IMR-90 (cell line): ENCODE results near the gene HAO2. TPM values are rescaled to one million over a fixed set of nuclear protein-coding genes. Genes with fewer than 3 reads are reported as not detected.

ENCODE experiments used
- ATAC-seq: fragments of 200-7000 bp; cut with Tn5 transposase; 2 replicates; pipeline ENCODE4 v1.9.1; 2020; ENCODE audit warnings: low read depth, mild to moderate bottlenecking, moderate library complexity
- BruUV-seq: library from RNA; stranded (reverse); fragments of 400-500 nt; replicated peaks from 2 replicates; lab custom pipeline; 2021; lab: Mats Ljungman, UMichigan
- CTCF ChIA-PET: fragments of 300-600 bp; formaldehyde crosslinking; extraction: SDS; loops from one replicate; lab custom pipeline; 2021; ENCODE audit warnings: antibody characterized with exemption; lab: Yijun Ruan, JAX
- POLR2A ChIA-PET: fragments of 300-600 bp; sonication (Branson Sonifier 250); formaldehyde crosslinking; loops from one replicate; lab custom pipeline; 2022; ENCODE audit warnings: antibody characterized with exemption; ENCODE audit not compliant: unreplicated experiment; lab: Charles Lee
- DNase-seq: peaks from one replicate; pipeline ENCODE4 v3.0.0; 2013
- H2AFZ ChIP-seq: replicated peaks from 2 replicates; pipeline ENCODE3; 2013; ENCODE audit warnings: low read length, mild to moderate bottlenecking; ENCODE audit not compliant: poor library complexity
- H2AK5ac ChIP-seq: 2 replicates; pipeline ENCODE4 v1.6.1; 2013; ENCODE audit warnings: low read depth, low read length, inconsistent platforms
- H2AK9ac ChIP-seq: replicated peaks from 2 replicates; pipeline ENCODE3; 2013; ENCODE audit warnings: mild to moderate bottlenecking, low read depth, low read length, moderate library complexity; ENCODE audit not compliant: poor library complexity
- H2BK120ac ChIP-seq: 2 replicates; pipeline ENCODE4 v1.6.1; 2013; ENCODE audit warnings: low read depth, low read length, inconsistent platforms
- H2BK15ac ChIP-seq: 3 replicates; pipeline ENCODE4 v1.6.1; 2013; ENCODE audit warnings: low read depth, low read length, inconsistent platforms
- H2BK20ac ChIP-seq: 2 replicates; pipeline ENCODE4 v1.6.1; 2013; ENCODE audit warnings: low read depth, mild to moderate bottlenecking, inconsistent platforms, low read length, moderate library complexity
- H2BK5ac ChIP-seq: 2 replicates; pipeline ENCODE4 v1.6.1; 2013; ENCODE audit warnings: mild to moderate bottlenecking, low read depth, low read length, inconsistent platforms; ENCODE audit not compliant: poor library complexity, severe bottlenecking
- H3K14ac ChIP-seq: replicated peaks from 2 replicates; pipeline ENCODE4 v1.6.1; 2013; ENCODE audit warnings: low read depth, low read length, inconsistent platforms
- H3K18ac ChIP-seq: 2 replicates; pipeline ENCODE4 v1.6.1; 2013; ENCODE audit warnings: low read depth, low read length, control low read depth
- H3K23ac ChIP-seq: 2 replicates; pipeline ENCODE4 v1.6.1; 2013; ENCODE audit warnings: low read depth, low read length, inconsistent platforms
- H3K27ac ChIP-seq: 2 replicates; pipeline ENCODE4 v1.5.1; 2013; ENCODE audit warnings: mild to moderate bottlenecking, control low read depth, low read length; ENCODE audit not compliant: insufficient read depth
- H3K27me3 ChIP-seq: 2 replicates; pipeline ENCODE4 v1.6.1; 2013; ENCODE audit warnings: low read length; ENCODE audit not compliant: control insufficient read depth, insufficient read depth
- H3K36me3 ChIP-seq: 2 replicates; pipeline ENCODE4 v1.6.1; 2013; ENCODE audit warnings: low read length, mixed read lengths; ENCODE audit not compliant: control insufficient read depth, insufficient read depth
- H3K4ac ChIP-seq: 2 replicates; pipeline ENCODE4 v1.6.1; 2013; ENCODE audit warnings: low read depth, low read length, inconsistent platforms
- H3K4me1 ChIP-seq: 2 replicates; pipeline ENCODE4 v1.6.1; 2013; ENCODE audit warnings: low read length, mixed read lengths; ENCODE audit not compliant: control insufficient read depth, insufficient read depth
- H3K4me2 ChIP-seq: 2 replicates; pipeline ENCODE4 v1.6.1; 2013; ENCODE audit warnings: low read depth, mild to moderate bottlenecking, control low read depth, low read length, moderate library complexity
- H3K4me3 ChIP-seq: 2 replicates; pipeline ENCODE4 v1.5.1; 2013; ENCODE audit warnings: low read depth, mild to moderate bottlenecking, control low read depth, low read length, moderate library complexity; ENCODE audit not compliant: insufficient read depth
- H3K56ac ChIP-seq: 2 replicates; pipeline ENCODE4 v1.6.1; 2013; ENCODE audit warnings: low read length, inconsistent platforms; ENCODE audit not compliant: insufficient read depth; ENCODE audit errors: extremely low read depth
- H3K79me1 ChIP-seq, 2 experiments: 2 replicates each; pipeline ENCODE4 v1.6.1; 2013; ENCODE audit warnings: low read length in 2 of 2, inconsistent platforms in 1 of 2, low read depth in 1 of 2
- H3K9ac ChIP-seq: 2 replicates; pipeline ENCODE4 v1.6.1; 2013; ENCODE audit warnings: low read depth, low read length, control low read depth
- H3K9me1 ChIP-seq: 2 replicates; pipeline ENCODE4 v1.6.1; 2013; ENCODE audit warnings: low read length, inconsistent platforms; ENCODE audit not compliant: insufficient read depth
- H3K9me3 ChIP-seq: 2 replicates; pipeline ENCODE4 v1.6.1; 2013; ENCODE audit warnings: low read length; ENCODE audit not compliant: control insufficient read depth, insufficient read depth
- H4K20me1 ChIP-seq: 2 replicates; pipeline ENCODE4 v1.6.1; 2013; ENCODE audit warnings: low read length, inconsistent platforms; ENCODE audit not compliant: insufficient read depth
- H4K5ac ChIP-seq: 2 replicates; pipeline ENCODE4 v1.6.1; 2013; ENCODE audit warnings: mild to moderate bottlenecking, low read depth, low read length, control low read depth
- H4K8ac ChIP-seq, 2 experiments: 2 replicates each; pipeline ENCODE4 v1.6.1; 2013; ENCODE audit warnings: low read depth in 2 of 2, low read length in 2 of 2, control low read depth in 1 of 2, inconsistent platforms in 1 of 2
- H4K91ac ChIP-seq: 2 replicates; pipeline ENCODE4 v1.6.1; 2013; ENCODE audit warnings: low read depth, low read length, inconsistent platforms; ENCODE audit not compliant: insufficient read depth
- BHLHE40 ChIP-seq: fragments of 150-350 bp; IDR thresholded peaks from 2 replicates; pipeline ENCODE4 v1.6.1; 2016; ENCODE audit warnings: mild to moderate bottlenecking, low read depth, low read length
- CEBPB ChIP-seq: IDR thresholded peaks from 2 replicates; pipeline ENCODE4 v1.6.1; 2012; ENCODE audit warnings: low read depth, low read length, improper control_type of control experiment
- CHD1 ChIP-seq: IDR thresholded peaks from 2 replicates; pipeline ENCODE4 v1.6.1; 2012; ENCODE audit warnings: low read depth, low read length, improper control_type of control experiment
- ELK1 ChIP-seq: fragments of 150-350 bp; IDR thresholded peaks from 2 replicates; pipeline ENCODE4 v1.6.1; 2016; ENCODE audit warnings: low read depth, mild to moderate bottlenecking, low read length, moderate library complexity, borderline replicate concordance
- FOS ChIP-seq: fragments of 150-350 bp; IDR thresholded peaks from 2 replicates; pipeline ENCODE4 v1.6.1; 2016; ENCODE audit warnings: low read depth, low read length
- MAFK ChIP-seq: IDR thresholded peaks from 2 replicates; pipeline ENCODE4 v1.6.1; 2012; ENCODE audit warnings: low read depth, low read length, improper control_type of control experiment
- MAZ ChIP-seq: IDR thresholded peaks from 2 replicates; pipeline ENCODE4 v1.6.1; 2012; ENCODE audit warnings: low read depth, mild to moderate bottlenecking, low read length, improper control_type of control experiment, moderate library complexity, borderline replicate concordance
- MXI1 ChIP-seq: IDR thresholded peaks from 2 replicates; pipeline ENCODE4 v1.6.1; 2012; ENCODE audit warnings: low read depth, mild to moderate bottlenecking, low read length, moderate library complexity, borderline replicate concordance
- NFE2L2 ChIP-seq: fragments of 150-350 bp; IDR thresholded peaks from 2 replicates; pipeline ENCODE4 v1.6.1; 2016; ENCODE audit warnings: low read depth, mild to moderate bottlenecking, low read length
- POLR2A ChIP-seq: IDR thresholded peaks from 2 replicates; pipeline ENCODE4 v1.6.1; 2012; ENCODE audit warnings: mild to moderate bottlenecking, low read depth, low read length
- RAD21 ChIP-seq: IDR thresholded peaks from 2 replicates; pipeline ENCODE4 v1.6.1; 2012; ENCODE audit warnings: low read length, improper control_type of control experiment
- RCOR1 ChIP-seq: IDR thresholded peaks from 2 replicates; pipeline ENCODE4 v1.6.1; 2012; ENCODE audit warnings: mild to moderate bottlenecking, low read length, improper control_type of control experiment; ENCODE audit not compliant: insufficient replicate concordance
- RFX5 ChIP-seq: IDR thresholded peaks from 2 replicates; pipeline ENCODE4 v1.8.0; 2012; ENCODE audit warnings: low read depth, mild to moderate bottlenecking, low read length, moderate library complexity
- SMC3 ChIP-seq: fragments of 150-350 bp; IDR thresholded peaks from 2 replicates; pipeline ENCODE4 v1.6.1; 2016; ENCODE audit warnings: low read depth, mild to moderate bottlenecking, antibody characterized with exemption, low read length, moderate library complexity
- USF2 ChIP-seq: fragments of 150-350 bp; IDR thresholded peaks from 2 replicates; pipeline ENCODE4 v1.6.1; 2017; ENCODE audit warnings: mild to moderate bottlenecking, antibody characterized with exemption, low read length, low read depth
- WGBS, 2 experiments: methylation state at CpG; one replicate each; pipeline versions ENCODE4 v1.1.5 to v1.1.7; 2013; ENCODE audit warnings: missing lambda C conversion rate in 2 of 2; ENCODE audit not compliant: insufficient read length in 1 of 2; ENCODE audit errors: extremely low coverage in 2 of 2; 5-methylcytosine and 5-hydroxymethylcytosine counted together
- dilution Hi-C: fragments of 300-500 bp; cut with HindIII; formaldehyde crosslinking; loops from one replicate; pipeline ENCODE4 v1.14.3; 2018; ENCODE audit warnings: low sequenced_read_pairs; ENCODE audit not compliant: unreplicated experiment
- in situ Hi-C: fragments of 300-500 bp; cut with MboI; formaldehyde crosslinking; loops from 3 replicates; pipeline ENCODE4 v1.14.3; 2019; ENCODE audit warnings: low sequenced_read_pairs, inconsistent platforms, mixed read lengths
- intact Hi-C: fragments of 100-400 bp; cut with micrococcal nuclease; formaldehyde crosslinking; loops from 2 replicates; pipeline ENCODE4 v1.10.0; 2022
- polyA plus RNA-seq, 3 experiments: library from polyadenylated mRNA; depleted of rRNA; stranded (reverse); fragments of >200 nt; gene quantifications; 2 replicates each; pipeline ENCODE4 v1.2.3, GENCODE V29; 2012; ENCODE audit warnings: low replicate concordance in 1 of 3
- total RNA-seq: library from RNA; depleted of rRNA; stranded (reverse); fragments of >200 nt; gene quantifications from 2 replicates; pipeline ENCODE4 v1.2.3, GENCODE V29; 2012
- TF ChIP-seq, protein P1 (sequence below): conservative IDR thresholded peaks from 2 replicates; pipeline ENCODE4 v1.5.1; 2012; ENCODE audit warnings: mild to moderate bottlenecking, low read depth, low read length, improper control_type of control experiment

The HAO2 gene
- total and polyA plus RNA-seq, 2 of the 4 experiments (the other 2 are of a cell fraction): not detected

- Histone ChIP-seq H3K4me2 (no peak overlapping the region), H3K56ac (no peak overlapping the region), H3K79me1 (no peaks in the 10 kb centered on the region), H3K4me3 (no peak overlapping the region), H3K18ac (no peak overlapping the region), H3K36me3 (no peaks in the 10 kb centered on the region), H3K4me1 (no peaks in the 10 kb centered on the region), H3K27ac (no peak overlapping the region), H2BK120ac (no peak overlapping the region), H3K23ac (no peak overlapping the region), H2AFZ (no peak overlapping the region), H4K5ac (no peak overlapping the region), H2BK20ac (no peak overlapping the region), H3K9me3 (no peaks in the 10 kb centered on the region), H4K91ac (no peak overlapping the region), H2BK5ac (no peak overlapping the region), H3K9me1 (no peaks in the 10 kb centered on the region), H2BK15ac (no peak overlapping the region), H3K4ac (no peak overlapping the region), H3K14ac (no peak overlapping the region), H3K27me3 (peaks cover 9% of the 10 kb centered on the region), H4K20me1 (no peaks in the 10 kb centered on the region), H4K8ac (no peak overlapping the region), H2AK9ac (no peak overlapping the region), H2AK5ac (no peak overlapping the region), H3K9ac (no peak overlapping the region)
- DNase-seq (no peak), ATAC-seq (no peak)
- ChIA-PET POLR2A (no interaction called here), CTCF (no interaction called here)
- in situ Hi-C loops: no loop called here
- WGBS, 2 experiments: no CpG with 5 or more reads among the region's 6 CpGs
- intact Hi-C loops: no loop called here
- BruUV-seq: no TSS peak
- no peak for TF ChIP-seq NFE2L2
- TF ChIP-seq BHLHE40: no peak
- TF ChIP-seq MXI1: no peak
- TF ChIP-seq CHD1: no peak
- TF ChIP-seq MAZ: no peak
- TF ChIP-seq USF2: no peak
- TF ChIP-seq RCOR1: no peak
- TF ChIP-seq, protein P1, sequence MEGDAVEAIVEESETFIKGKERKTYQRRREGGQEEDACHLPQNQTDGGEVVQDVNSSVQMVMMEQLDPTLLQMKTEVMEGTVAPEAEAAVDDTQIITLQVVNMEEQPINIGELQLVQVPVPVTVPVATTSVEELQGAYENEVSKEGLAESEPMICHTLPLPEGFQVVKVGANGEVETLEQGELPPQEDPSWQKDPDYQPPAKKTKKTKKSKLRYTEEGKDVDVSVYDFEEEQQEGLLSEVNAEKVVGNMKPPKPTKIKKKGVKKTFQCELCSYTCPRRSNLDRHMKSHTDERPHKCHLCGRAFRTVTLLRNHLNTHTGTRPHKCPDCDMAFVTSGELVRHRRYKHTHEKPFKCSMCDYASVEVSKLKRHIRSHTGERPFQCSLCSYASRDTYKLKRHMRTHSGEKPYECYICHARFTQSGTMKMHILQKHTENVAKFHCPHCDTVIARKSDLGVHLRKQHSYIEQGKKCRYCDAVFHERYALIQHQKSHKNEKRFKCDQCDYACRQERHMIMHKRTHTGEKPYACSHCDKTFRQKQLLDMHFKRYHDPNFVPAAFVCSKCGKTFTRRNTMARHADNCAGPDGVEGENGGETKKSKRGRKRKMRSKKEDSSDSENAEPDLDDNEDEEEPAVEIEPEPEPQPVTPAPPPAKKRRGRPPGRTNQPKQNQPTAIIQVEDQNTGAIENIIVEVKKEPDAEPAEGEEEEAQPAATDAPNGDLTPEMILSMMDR: no peak
- no peak for TF ChIP-seq ELK1
- no peak for TF ChIP-seq SMC3
- TF ChIP-seq RFX5: no peak
- TF ChIP-seq MAFK: no peak
- no peak for TF ChIP-seq CEBPB
- TF ChIP-seq POLR2A: no peak
- TF ChIP-seq FOS: no peak
- no peak for TF ChIP-seq RAD21
- dilution Hi-C loops: no loop called here
Observed at GRCh38 chr1:119330466-119331189, 38.0 kb upstream of the HAO2 start.
